Ammon's horn (tissue), 1 donor: Measurements from ENCODE around the gene NCBP1.
A peak's percentile ranks its signal among the peaks of the same experiment; 100 is the strongest.
"Not testable (repeated sequence)": the region's sequence is repeated elsewhere in the genome, so short reads cannot be mapped to it uniquely, and the experiment has no call there.

Experiments
- DNase-seq: peaks from one replicate; pipeline ENCODE4 v3.0.0-alpha.2; 2016; ENCODE audit warnings: low spot score

NCBP1 gene

GRCh38 chr9:97672403-97672802, 38.8 kb downstream of the NCBP1 start:
- DNase-seq: no peak

- no peak for DNase-seq
These were observed 40.3 kb downstream of the NCBP1 start for GRCh38 chr9:97673922-97674321.

GRCh38 chr9:97675655-97676054, 42.0 kb downstream of the NCBP1 start:
- DNase-seq: no peak

- no peak for DNase-seq
These were observed 48.6 kb downstream of the NCBP1 start for GRCh38 chr9:97682242-97682641.

GRCh38 chr9:97688654-97689053, 55.0 kb downstream of the NCBP1 start:
- no peak for DNase-seq

GRCh38 chr9:97689401-97690180, 56.0 kb downstream of the NCBP1 start:
- DNase-seq: no peak

GRCh38 chr9:97694769-97695168, 61.1 kb downstream of the NCBP1 start:
- no peak for DNase-seq

GRCh38 chr9:97695390-97695789, 61.8 kb downstream of the NCBP1 start:
- DNase-seq: no peak

- DNase-seq: peak; percentile 32
These were observed 62.6 kb downstream of the NCBP1 start for GRCh38 chr9:97695995-97696802.

- peak; percentile 97 for DNase-seq
These were observed 63.4 kb downstream of the NCBP1 start, which contains the start of gene XPA for GRCh38 chr9:97696803-97697601. XPA (minus strand) TSS chr9:97697340; CDS start chr9:97697292, 48 bp downstream.

GRCh38 chr9:97697837-97698236, 64.2 kb downstream of the NCBP1 start:
- DNase-seq: no peak

GRCh38 chr9:97698865-97699264, 65.2 kb downstream of the NCBP1 start:
- no peak for DNase-seq

GRCh38 chr9:97699281-97699680, 65.7 kb downstream of the NCBP1 start:
- peak; percentile 69 for DNase-seq

- not testable (repeated sequence) for DNase-seq
These were observed 66.2 kb downstream of the NCBP1 start for GRCh38 chr9:97699824-97700223.

GRCh38 chr9:97703437-97704344, 70.1 kb downstream of the NCBP1 start:
- DNase-seq: no peak

- no peak for DNase-seq
These were observed 70.7 kb downstream of the NCBP1 start for GRCh38 chr9:97704345-97704677.

GRCh38 chr9:97704851-97705250, 71.2 kb downstream of the NCBP1 start:
- no peak for DNase-seq

GRCh38 chr9:97705354-97705950, 71.8 kb downstream of the NCBP1 start:
- DNase-seq: no peak

- DNase-seq: no peak
These were observed 72.6 kb downstream of the NCBP1 start for GRCh38 chr9:97706246-97706645.

GRCh38 chr9:97710356-97711222, 77.0 kb downstream of the NCBP1 start:
- DNase-seq: peak; percentile 83
